WTC11 (cell line): ENCODE data around the gene ADGB.

Experiments
- ATF6 ChIP-seq: sonication (generic); formaldehyde crosslinking; IDR thresholded peaks from 2 replicates; pipeline ENCODE4 v1.8.1; 2023; ENCODE audit warnings: mild to moderate bottlenecking, missing genetic modification reagents
- CBFB ChIP-seq: sonication (generic); formaldehyde crosslinking; IDR thresholded peaks from 2 replicates; pipeline ENCODE4 v1.8.1; 2022; ENCODE audit warnings: mild to moderate bottlenecking, low read depth, missing genetic modification reagents
- KAT7 ChIP-seq: sonication (generic); formaldehyde crosslinking; IDR thresholded peaks from 2 replicates; pipeline ENCODE4 v1.8.1; 2023; ENCODE audit warnings: missing genetic modification reagents, mild to moderate bottlenecking, borderline replicate concordance
- NFYB ChIP-seq: sonication (generic); formaldehyde crosslinking; conservative IDR thresholded peaks from 2 replicates; pipeline ENCODE4 v1.8.0; 2022; ENCODE audit warnings: low read depth, missing genetic modification reagents
- TF ChIP-seq, protein P1 (sequence below): sonication (generic); formaldehyde crosslinking; IDR thresholded peaks from 2 replicates; pipeline ENCODE4 v1.8.0; 2022; ENCODE audit warnings: mild to moderate bottlenecking, missing genetic modification reagents
- TF ChIP-seq, protein P2 (sequence below): fragments of 200-600 bp; IDR thresholded peaks from 2 replicates; pipeline ENCODE4 v1.8.0; 2022; ENCODE audit warnings: antibody characterized with exemption
- TF ChIP-seq, protein P3 (sequence below): sonication (generic); formaldehyde crosslinking; IDR thresholded peaks from 2 replicates; pipeline ENCODE4 v1.8.0; 2022; ENCODE audit warnings: mild to moderate bottlenecking, missing genetic modification reagents
- TF ChIP-seq, protein P4 (sequence below): sonication (generic); formaldehyde crosslinking; IDR thresholded peaks from 2 replicates; pipeline ENCODE4 v1.8.0; 2022; ENCODE audit warnings: missing genetic modification reagents

DNA sequence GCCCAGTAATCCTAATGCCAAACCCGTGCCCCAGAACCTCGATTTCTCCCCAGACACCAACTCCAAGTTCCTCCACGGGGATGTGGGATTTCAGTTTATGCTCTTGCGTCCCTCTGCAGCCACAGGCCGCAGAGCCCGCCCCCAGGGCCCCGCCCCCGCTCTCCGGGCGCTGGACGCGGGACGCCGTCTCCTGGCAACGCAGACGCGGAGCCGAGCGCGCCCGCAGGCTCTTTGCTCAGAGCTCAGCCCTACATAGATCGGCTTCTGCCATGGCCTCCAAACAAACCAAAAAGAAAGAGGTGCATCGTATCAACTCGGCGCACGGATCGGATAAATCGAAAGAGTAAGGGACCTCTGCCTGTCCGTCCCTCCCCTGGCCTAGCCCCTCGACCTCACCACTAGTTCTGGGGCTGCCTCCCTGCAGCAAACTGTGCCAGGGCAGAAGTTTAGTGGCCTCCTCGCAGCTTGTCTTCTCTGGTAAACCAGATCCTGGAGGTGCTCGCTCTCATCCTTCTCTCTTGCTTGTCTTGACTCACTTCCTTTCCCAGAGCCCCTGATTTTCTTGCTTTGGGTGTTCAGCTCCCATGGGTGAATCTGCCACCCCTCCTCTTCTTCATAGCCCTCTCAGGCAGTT, at the start of gene ADGB:
- TF ChIP-seq, protein P1, sequence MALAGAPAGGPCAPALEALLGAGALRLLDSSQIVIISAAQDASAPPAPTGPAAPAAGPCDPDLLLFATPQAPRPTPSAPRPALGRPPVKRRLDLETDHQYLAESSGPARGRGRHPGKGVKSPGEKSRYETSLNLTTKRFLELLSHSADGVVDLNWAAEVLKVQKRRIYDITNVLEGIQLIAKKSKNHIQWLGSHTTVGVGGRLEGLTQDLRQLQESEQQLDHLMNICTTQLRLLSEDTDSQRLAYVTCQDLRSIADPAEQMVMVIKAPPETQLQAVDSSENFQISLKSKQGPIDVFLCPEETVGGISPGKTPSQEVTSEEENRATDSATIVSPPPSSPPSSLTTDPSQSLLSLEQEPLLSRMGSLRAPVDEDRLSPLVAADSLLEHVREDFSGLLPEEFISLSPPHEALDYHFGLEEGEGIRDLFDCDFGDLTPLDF (CRISPR knock-in tag) = no peak
- TF ChIP-seq NFYB (CRISPR knock-in tag) = no peak
- TF ChIP-seq, protein P2, sequence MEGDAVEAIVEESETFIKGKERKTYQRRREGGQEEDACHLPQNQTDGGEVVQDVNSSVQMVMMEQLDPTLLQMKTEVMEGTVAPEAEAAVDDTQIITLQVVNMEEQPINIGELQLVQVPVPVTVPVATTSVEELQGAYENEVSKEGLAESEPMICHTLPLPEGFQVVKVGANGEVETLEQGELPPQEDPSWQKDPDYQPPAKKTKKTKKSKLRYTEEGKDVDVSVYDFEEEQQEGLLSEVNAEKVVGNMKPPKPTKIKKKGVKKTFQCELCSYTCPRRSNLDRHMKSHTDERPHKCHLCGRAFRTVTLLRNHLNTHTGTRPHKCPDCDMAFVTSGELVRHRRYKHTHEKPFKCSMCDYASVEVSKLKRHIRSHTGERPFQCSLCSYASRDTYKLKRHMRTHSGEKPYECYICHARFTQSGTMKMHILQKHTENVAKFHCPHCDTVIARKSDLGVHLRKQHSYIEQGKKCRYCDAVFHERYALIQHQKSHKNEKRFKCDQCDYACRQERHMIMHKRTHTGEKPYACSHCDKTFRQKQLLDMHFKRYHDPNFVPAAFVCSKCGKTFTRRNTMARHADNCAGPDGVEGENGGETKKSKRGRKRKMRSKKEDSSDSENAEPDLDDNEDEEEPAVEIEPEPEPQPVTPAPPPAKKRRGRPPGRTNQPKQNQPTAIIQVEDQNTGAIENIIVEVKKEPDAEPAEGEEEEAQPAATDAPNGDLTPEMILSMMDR = no peak
- TF ChIP-seq ATF6 = no peak
- TF ChIP-seq, protein P3, sequence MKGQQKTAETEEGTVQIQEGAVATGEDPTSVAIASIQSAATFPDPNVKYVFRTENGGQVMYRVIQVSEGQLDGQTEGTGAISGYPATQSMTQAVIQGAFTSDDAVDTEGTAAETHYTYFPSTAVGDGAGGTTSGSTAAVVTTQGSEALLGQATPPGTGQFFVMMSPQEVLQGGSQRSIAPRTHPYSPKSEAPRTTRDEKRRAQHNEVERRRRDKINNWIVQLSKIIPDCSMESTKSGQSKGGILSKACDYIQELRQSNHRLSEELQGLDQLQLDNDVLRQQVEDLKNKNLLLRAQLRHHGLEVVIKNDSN = no peak
- TF ChIP-seq, protein P4, sequence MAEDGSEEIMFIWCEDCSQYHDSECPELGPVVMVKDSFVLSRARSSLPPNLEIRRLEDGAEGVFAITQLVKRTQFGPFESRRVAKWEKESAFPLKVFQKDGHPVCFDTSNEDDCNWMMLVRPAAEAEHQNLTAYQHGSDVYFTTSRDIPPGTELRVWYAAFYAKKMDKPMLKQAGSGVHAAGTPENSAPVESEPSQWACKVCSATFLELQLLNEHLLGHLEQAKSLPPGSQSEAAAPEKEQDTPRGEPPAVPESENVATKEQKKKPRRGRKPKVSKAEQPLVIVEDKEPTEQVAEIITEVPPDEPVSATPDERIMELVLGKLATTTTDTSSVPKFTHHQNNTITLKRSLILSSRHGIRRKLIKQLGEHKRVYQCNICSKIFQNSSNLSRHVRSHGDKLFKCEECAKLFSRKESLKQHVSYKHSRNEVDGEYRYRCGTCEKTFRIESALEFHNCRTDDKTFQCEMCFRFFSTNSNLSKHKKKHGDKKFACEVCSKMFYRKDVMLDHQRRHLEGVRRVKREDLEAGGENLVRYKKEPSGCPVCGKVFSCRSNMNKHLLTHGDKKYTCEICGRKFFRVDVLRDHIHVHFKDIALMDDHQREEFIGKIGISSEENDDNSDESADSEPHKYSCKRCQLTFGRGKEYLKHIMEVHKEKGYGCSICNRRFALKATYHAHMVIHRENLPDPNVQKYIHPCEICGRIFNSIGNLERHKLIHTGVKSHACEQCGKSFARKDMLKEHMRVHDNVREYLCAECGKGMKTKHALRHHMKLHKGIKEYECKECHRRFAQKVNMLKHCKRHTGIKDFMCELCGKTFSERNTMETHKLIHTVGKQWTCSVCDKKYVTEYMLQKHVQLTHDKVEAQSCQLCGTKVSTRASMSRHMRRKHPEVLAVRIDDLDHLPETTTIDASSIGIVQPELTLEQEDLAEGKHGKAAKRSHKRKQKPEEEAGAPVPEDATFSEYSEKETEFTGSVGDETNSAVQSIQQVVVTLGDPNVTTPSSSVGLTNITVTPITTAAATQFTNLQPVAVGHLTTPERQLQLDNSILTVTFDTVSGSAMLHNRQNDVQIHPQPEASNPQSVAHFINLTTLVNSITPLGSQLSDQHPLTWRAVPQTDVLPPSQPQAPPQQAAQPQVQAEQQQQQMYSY = no peak
- TF ChIP-seq KAT7 (CRISPR knock-in tag) = no peak
- no peak for TF ChIP-seq CBFB
